ENCODE data around the gene SNRNP27. TPM values are rescaled to one million over a fixed set of nuclear protein-coding genes. Genes with fewer than 3 reads are reported as not detected.

Gene SNRNP27
- total and polyA plus RNA-seq, 2 donors from 2014 or later = 33.6 to 42.6 TPM

DNA sequence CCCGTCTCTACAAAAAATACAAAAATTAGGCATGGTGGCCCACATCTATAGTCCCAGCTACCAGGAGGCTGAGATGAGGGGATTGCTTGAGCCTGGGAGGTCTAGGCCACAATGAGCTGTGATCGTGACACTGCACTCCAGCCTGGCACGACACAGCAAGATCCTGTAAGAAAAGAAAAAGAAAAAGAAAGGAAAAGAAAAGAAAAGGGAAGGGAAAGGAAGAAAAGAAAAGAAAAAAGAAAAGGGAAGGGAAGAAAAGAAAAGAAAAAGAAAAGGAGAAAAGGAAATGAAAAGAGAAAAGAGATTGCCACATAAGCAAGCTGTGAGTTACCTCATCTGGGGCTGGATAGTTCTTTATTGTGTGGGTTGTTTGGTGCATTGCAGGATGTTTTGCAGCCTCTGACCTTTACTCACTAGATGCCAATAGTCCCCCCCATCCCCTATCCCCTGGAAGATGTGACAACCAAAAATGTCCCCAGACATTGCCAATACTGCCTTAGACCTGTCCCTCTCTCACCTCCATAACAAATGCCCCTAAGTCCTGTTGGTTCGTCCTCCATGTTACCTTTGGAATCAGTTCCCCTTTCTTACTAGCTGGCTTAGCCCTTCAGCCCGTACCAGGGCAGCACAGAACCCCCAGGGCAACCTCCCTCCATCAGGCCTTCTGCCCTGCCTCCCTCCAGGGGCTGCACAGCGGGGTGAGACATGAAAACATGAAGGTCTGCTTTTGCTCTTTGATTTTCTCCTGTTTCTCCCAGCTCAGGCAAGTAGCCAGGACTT, 58.8 kb downstream of the SNRNP27 start:
- TF ChIP-seq, protein P1, sequence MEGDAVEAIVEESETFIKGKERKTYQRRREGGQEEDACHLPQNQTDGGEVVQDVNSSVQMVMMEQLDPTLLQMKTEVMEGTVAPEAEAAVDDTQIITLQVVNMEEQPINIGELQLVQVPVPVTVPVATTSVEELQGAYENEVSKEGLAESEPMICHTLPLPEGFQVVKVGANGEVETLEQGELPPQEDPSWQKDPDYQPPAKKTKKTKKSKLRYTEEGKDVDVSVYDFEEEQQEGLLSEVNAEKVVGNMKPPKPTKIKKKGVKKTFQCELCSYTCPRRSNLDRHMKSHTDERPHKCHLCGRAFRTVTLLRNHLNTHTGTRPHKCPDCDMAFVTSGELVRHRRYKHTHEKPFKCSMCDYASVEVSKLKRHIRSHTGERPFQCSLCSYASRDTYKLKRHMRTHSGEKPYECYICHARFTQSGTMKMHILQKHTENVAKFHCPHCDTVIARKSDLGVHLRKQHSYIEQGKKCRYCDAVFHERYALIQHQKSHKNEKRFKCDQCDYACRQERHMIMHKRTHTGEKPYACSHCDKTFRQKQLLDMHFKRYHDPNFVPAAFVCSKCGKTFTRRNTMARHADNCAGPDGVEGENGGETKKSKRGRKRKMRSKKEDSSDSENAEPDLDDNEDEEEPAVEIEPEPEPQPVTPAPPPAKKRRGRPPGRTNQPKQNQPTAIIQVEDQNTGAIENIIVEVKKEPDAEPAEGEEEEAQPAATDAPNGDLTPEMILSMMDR (IDR thresholded peaks at IDR 0.05; ENCODE audit: borderline replicate concordance, extremely low read depth, insufficient read depth) = no peak
- intact Hi-C loops (cut with DNase I) = no loop called here
- DNase-seq = no peak

DNA sequence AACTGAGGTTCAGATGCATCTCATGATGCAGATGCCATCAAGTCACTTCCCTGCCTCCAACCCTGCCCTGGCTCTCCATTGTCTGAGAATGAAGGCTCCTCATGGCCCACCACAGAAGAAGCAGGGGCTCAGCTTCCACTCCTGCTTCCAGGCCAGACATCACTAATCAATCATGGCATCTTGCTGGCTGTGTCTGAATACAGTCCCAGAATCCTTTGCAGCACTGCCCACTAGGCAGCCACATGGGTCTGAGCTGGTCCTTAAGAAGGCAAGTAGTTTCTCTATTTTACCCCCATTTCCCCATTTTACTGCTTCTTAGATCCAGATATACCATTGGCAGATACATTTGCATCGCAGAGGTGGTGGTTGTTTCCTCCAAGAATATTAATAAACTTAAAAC, 60.3 kb downstream of the SNRNP27 start:
- TF ChIP-seq, protein P1 (IDR thresholded peaks at IDR 0.05; ENCODE audit: borderline replicate concordance, extremely low read depth, insufficient read depth) = no peak
- intact Hi-C loops (cut with DNase I) = no loop called here
- Histone ChIP-seq H3K9ac (ENCODE audit: low read length in 3 of 3) (no peak overlapping the region), H3K27me3 (ENCODE audit: control insufficient read depth, insufficient read depth, low read length) (no peaks in the 10 kb centered on the region), H3K4me1 (ENCODE audit: control insufficient read depth in 2 of 3, insufficient read depth in 2 of 3, low read depth in 1 of 3, low read length in 3 of 3) (no peaks in the 10 kb centered on the region), H3K4me3 (ENCODE audit: low read length in 3 of 3) (no peak overlapping the region), H3K27ac (ENCODE audit: low read depth in 2 of 2, low read length in 2 of 2) (no peak overlapping the region), H3K9me3 (ENCODE audit: control insufficient read depth in 2 of 3, insufficient read depth in 1 of 3, low read length in 3 of 3) (no peaks in the 10 kb centered on the region), H3K36me3 (ENCODE audit: control insufficient read depth in 2 of 3, insufficient read depth in 3 of 3, low read length in 3 of 3) (no peaks in the 10 kb centered on the region)
- FAIRE-seq = no peak
- no peak for DNase-seq

More for the DNA sequence above, 58.8 kb downstream of the SNRNP27 start:
- Histone ChIP-seq H3K27me3 (ENCODE audit: control insufficient read depth, insufficient read depth, low read length) (no peaks in the 10 kb centered on the region), H3K9me3 (ENCODE audit: control insufficient read depth in 2 of 3, insufficient read depth in 1 of 3, low read length in 3 of 3) (no peaks in the 10 kb centered on the region), H3K4me3 (ENCODE audit: low read length in 3 of 3) (no peak overlapping the region), H3K9ac (ENCODE audit: low read length in 3 of 3) (no peak overlapping the region), H3K27ac (ENCODE audit: low read depth in 2 of 2, low read length in 2 of 2) (no peak overlapping the region), H3K4me1 (ENCODE audit: control insufficient read depth in 2 of 3, insufficient read depth in 2 of 3, low read depth in 1 of 3, low read length in 3 of 3) (no peaks in the 10 kb centered on the region), H3K36me3 (ENCODE audit: control insufficient read depth in 2 of 3, insufficient read depth in 3 of 3, low read length in 3 of 3) (no peaks in the 10 kb centered on the region)
- FAIRE-seq = no peak

Other genes with a start within 250 kb of the SNRNP27 start
- gene ANXA4, start 151.8 kb upstream of the SNRNP27 start, total RNA-seq = 287 TPM
- 168 TPM for gene ANXA4, start 151.8 kb upstream of the SNRNP27 start, polyA plus RNA-seq (ENCODE audit: insufficient read depth, low read depth, low replicate concordance)
- 14.0 TPM for gene GMCL1, start 64.3 kb upstream of the SNRNP27 start, total RNA-seq
- 6.3 TPM for gene GMCL1, start 64.3 kb upstream of the SNRNP27 start, polyA plus RNA-seq (ENCODE audit: insufficient read depth, low read depth, low replicate concordance)
- 13.3 TPM for gene MXD1, start 21.2 kb downstream of the SNRNP27 start, total RNA-seq
- 4.9 TPM for gene MXD1, start 21.2 kb downstream of the SNRNP27 start, polyA plus RNA-seq (ENCODE audit: insufficient read depth, low read depth, low replicate concordance)
- 1.6 TPM for gene ASPRV1, start 67.7 kb downstream of the SNRNP27 start, total RNA-seq
- 2.1 TPM for gene ASPRV1, start 67.7 kb downstream of the SNRNP27 start, polyA plus RNA-seq (ENCODE audit: insufficient read depth, low read depth, low replicate concordance)
- gene PCBP1, start 193.5 kb downstream of the SNRNP27 start, total RNA-seq = 298 TPM
- gene PCBP1, start 193.5 kb downstream of the SNRNP27 start, polyA plus RNA-seq (ENCODE audit: insufficient read depth, low read depth, low replicate concordance) = 224 TPM

Measured in kidney (tissue), 14 donors.